Measurements from ENCODE around the gene CA10.

Gene CA10

DNA sequence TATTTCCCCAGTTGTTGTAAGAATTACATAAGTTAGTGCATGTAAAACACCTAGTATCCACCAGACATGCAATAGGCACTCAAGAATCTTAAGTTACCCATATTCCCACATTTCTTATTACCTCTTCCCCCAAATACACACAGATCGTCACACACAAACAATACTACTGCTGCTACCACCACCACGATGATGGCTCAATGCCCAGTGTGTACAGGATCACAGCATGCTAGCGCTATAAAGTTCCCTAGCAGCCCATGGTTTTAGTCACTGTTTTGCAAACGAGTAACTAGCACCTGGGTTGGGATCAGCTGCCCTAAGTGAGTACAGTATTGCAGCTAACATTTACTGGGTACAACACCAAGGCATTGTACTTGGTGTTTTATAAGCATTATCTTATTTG, 486.4 kb downstream of the CA10 start:
- DNase-seq (ENCODE audit: low read depth, low spot score), result no peak
- no peak overlapping the region for H3K4me3 ChIP-seq (ENCODE audit: low read depth, low read length)
- in situ Hi-C loops (cut with HindIII; ENCODE audit: low sequenced_read_pairs), result no loop called here
- TF ChIP-seq, protein P1, sequence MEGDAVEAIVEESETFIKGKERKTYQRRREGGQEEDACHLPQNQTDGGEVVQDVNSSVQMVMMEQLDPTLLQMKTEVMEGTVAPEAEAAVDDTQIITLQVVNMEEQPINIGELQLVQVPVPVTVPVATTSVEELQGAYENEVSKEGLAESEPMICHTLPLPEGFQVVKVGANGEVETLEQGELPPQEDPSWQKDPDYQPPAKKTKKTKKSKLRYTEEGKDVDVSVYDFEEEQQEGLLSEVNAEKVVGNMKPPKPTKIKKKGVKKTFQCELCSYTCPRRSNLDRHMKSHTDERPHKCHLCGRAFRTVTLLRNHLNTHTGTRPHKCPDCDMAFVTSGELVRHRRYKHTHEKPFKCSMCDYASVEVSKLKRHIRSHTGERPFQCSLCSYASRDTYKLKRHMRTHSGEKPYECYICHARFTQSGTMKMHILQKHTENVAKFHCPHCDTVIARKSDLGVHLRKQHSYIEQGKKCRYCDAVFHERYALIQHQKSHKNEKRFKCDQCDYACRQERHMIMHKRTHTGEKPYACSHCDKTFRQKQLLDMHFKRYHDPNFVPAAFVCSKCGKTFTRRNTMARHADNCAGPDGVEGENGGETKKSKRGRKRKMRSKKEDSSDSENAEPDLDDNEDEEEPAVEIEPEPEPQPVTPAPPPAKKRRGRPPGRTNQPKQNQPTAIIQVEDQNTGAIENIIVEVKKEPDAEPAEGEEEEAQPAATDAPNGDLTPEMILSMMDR (IDR thresholded peaks at IDR 0.05; ENCODE audit: low read depth, low read length), result no peak

DNA sequence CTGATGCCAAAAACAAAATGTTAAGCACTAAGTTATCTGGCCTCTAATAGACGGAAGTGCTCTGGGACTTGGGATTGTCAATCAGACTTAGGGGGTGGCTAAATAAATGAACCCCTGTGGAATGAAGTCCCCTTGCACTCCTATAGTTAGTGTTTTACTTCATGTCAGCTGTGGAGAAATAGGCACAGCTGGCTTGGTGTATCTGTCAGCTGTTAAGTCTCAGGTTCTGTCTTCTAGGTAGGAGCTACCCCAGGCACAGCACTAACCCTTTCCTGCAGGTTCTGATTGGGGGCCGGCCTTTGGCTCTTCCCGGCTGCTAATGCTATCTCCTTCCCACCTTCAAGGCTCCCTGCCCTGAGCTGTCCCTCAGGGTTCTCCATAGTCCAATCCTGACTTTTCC, 487.6 kb downstream of the CA10 start:
- TF ChIP-seq, protein P1 (IDR thresholded peaks at IDR 0.05; ENCODE audit: low read depth, low read length), result no peak
- H3K4me3 ChIP-seq (ENCODE audit: low read depth, low read length), result no peak overlapping the region

GRCh38 chr17:51668963-51669246, 489.6 kb downstream of the CA10 start:
- TF ChIP-seq, protein P1 (IDR thresholded peaks at IDR 0.05; ENCODE audit: low read depth, low read length), result no peak
- DNase-seq (ENCODE audit: low read depth, low spot score), result no peak
- in situ Hi-C loops (cut with HindIII; ENCODE audit: low sequenced_read_pairs), result no loop called here
- H3K4me3 ChIP-seq (ENCODE audit: low read depth, low read length), result no peak overlapping the region

More for the DNA sequence above, 487.6 kb downstream of the CA10 start:
- no peak for DNase-seq (ENCODE audit: low read depth, low spot score)
- in situ Hi-C loops (cut with HindIII; ENCODE audit: low sequenced_read_pairs), result no loop called here

DNA sequence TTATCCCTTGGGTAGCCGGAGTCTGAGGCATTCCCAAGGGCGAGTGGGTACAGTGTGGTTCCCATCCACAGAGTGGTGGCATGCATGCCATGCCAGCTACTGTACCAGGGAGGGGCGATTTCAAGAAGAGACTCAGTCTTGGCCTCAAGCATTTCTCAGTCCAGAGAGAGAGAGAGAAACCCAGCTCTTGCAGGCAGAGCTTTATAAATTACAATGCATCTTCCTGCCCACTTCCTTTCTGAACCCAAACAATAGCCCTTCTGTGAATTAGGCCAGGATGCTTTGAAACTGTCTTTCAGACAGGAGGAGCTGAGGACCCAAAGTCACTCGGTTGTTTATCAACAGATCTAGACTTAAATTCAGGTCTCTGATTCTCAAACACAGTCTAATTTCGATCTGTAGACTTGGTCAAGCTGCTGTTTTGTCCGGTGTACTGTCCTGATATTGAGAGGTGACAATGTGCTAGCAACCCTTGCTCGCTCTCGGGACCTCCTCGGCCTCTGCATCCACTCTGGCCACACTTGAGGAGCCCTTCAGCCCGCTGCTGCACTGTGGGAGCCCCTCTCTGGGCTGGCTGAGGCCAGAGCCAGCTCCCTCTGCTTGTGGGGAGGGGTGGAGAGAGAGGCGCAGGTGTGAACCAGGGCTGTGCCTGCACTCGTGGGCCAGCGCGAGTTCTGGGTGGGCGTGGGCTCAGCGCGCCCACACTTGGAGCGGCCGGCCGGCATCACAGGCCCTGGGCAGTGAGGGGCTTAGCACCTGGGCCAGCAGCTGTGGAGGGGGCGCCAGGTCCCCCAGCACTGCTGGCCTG, 490.2 kb downstream of the CA10 start:
- no peak overlapping the region for H3K4me3 ChIP-seq (ENCODE audit: low read depth, low read length)
- no peak for DNase-seq (ENCODE audit: low read depth, low spot score)
- TF ChIP-seq, protein P1 (IDR thresholded peaks at IDR 0.05; ENCODE audit: low read depth, low read length), result no peak
- in situ Hi-C loops (cut with HindIII; ENCODE audit: low sequenced_read_pairs), result no loop called here

GRCh38 chr17:51667706-51668083, 490.8 kb downstream of the CA10 start:
- in situ Hi-C loops (cut with HindIII; ENCODE audit: low sequenced_read_pairs), result no loop called here
- DNase-seq (ENCODE audit: low read depth, low spot score), result no peak
- TF ChIP-seq, protein P1 (IDR thresholded peaks at IDR 0.05; ENCODE audit: low read depth, low read length), result no peak
- no peak overlapping the region for H3K4me3 ChIP-seq (ENCODE audit: low read depth, low read length)

DNA sequence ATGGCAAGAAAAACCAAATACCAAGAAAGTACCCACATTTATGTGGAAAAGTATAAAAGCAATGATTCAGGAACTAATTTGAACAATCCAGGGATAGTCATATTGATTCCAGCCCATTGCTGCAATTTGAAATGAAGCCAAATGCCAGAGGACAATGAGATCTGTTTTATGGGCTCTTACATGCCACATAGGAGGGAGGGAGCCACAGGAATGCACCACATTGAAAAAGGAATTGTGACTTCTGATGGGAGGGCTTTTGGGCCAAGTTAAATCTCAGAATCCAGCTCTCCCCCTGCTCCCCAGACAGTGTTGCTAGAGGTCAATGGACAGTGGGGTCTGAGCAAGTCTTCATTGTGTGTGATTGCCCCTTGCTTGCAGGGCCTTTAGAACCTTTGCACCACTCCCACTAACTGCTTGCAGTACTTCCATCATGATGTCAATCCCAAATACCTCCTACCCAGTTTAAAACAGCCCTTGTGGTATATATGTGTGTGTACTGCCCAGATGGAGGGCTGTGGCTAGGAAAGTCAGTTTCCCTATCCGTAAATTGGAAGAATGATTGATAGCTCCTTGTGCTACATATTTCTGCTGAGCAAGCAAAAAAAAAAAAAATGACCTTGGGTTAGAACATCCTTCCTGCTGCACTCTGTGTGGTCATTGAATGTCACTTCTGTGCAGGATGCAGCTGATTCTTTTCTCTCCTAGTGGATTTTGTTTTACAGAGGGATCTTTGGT, 491.4 kb downstream of the CA10 start:
- in situ Hi-C loops (cut with HindIII; ENCODE audit: low sequenced_read_pairs), result no loop called here
- TF ChIP-seq, protein P1 (IDR thresholded peaks at IDR 0.05; ENCODE audit: low read depth, low read length), result no peak
- H3K4me3 ChIP-seq (ENCODE audit: low read depth, low read length), result no peak overlapping the region
- DNase-seq (ENCODE audit: low read depth, low spot score), result no peak
